GM23248 (cell line): ENCODE results near the gene EP400. TPM values are rescaled to one million over a fixed set of nuclear protein-coding genes. Genes with fewer than 3 reads are reported as not detected.

Source experiments
- DNase-seq: peaks from one replicate; pipeline ENCODE4 v3.0.0-alpha.2; 2015
- H2AFZ ChIP-seq: fragments of 200-600 bp; sonication (generic); 2 replicates; pipeline ENCODE4 v1.6.1; 2016; ENCODE audit warnings: antibody characterized with exemption
- H3F3A ChIP-seq: fragments of 200-600 bp; sonication (generic); 2 replicates; pipeline ENCODE4 v1.6.1; 2016; ENCODE audit warnings: mild to moderate bottlenecking, antibody characterized with exemption, mixed run types; ENCODE audit not compliant: insufficient read depth
- H3K27ac ChIP-seq: fragments of 200-600 bp; sonication (generic); 2 replicates; pipeline ENCODE4 v1.5.1; 2016; ENCODE audit warnings: mild to moderate bottlenecking
- H3K27me3 ChIP-seq: fragments of 200-600 bp; sonication (generic); replicated peaks from 2 replicates; pipeline ENCODE4 v1.6.1; 2016; ENCODE audit warnings: mild to moderate bottlenecking; ENCODE audit not compliant: insufficient read depth
- H3K36me3 ChIP-seq: fragments of 200-600 bp; sonication (generic); 2 replicates; pipeline ENCODE4 v1.6.1; 2016; ENCODE audit warnings: low read depth, mild to moderate bottlenecking
- H3K4me1 ChIP-seq: fragments of 200-600 bp; sonication (generic); 2 replicates; pipeline ENCODE4 v1.6.1; 2016; ENCODE audit warnings: mild to moderate bottlenecking; ENCODE audit not compliant: insufficient read depth
- H3K4me2 ChIP-seq: fragments of 200-600 bp; sonication (generic); one replicate; pipeline ENCODE4 v1.6.1; 2016; ENCODE audit warnings: mild to moderate bottlenecking; ENCODE audit not compliant: unreplicated experiment
- H3K4me3 ChIP-seq: fragments of 200-600 bp; sonication (generic); 2 replicates; pipeline ENCODE4 v1.5.1; 2016; ENCODE audit warnings: mild to moderate bottlenecking
- H3K79me2 ChIP-seq: fragments of 200-600 bp; sonication (generic); 2 replicates; pipeline ENCODE4 v1.6.1; 2016; ENCODE audit warnings: mild to moderate bottlenecking; ENCODE audit not compliant: insufficient read depth
- H3K9ac ChIP-seq: fragments of 200-600 bp; sonication (generic); 2 replicates; pipeline ENCODE4 v1.6.1; 2016; ENCODE audit warnings: mild to moderate bottlenecking
- H3K9me2 ChIP-seq: fragments of 200-600 bp; sonication (generic); 2 replicates; pipeline ENCODE4 v1.6.1; 2016; ENCODE audit warnings: mixed run types, mild to moderate bottlenecking, moderate library complexity; ENCODE audit not compliant: insufficient read depth
- H3K9me3 ChIP-seq: fragments of 200-600 bp; sonication (generic); one replicate; pipeline ENCODE4 v1.6.1; 2017; ENCODE audit warnings: low read depth
- H4K20me1 ChIP-seq: fragments of 200-600 bp; sonication (generic); 2 replicates; pipeline ENCODE4 v1.6.0; 2016; ENCODE audit not compliant: insufficient read depth
- EZH2 ChIP-seq: fragments of 200-600 bp; sonication (generic); IDR thresholded peaks from 2 replicates; pipeline ENCODE4 v1.6.1; 2018; ENCODE audit warnings: antibody characterized with exemption, mild to moderate bottlenecking; ENCODE audit not compliant: insufficient read depth, poor library complexity, severe bottlenecking
- EZH2phosphoT487 ChIP-seq: fragments of 200-600 bp; sonication (generic); IDR thresholded peaks from 2 replicates; pipeline ENCODE4 v1.6.1; 2018; ENCODE audit warnings: antibody characterized with exemption, moderate library complexity, mild to moderate bottlenecking, low read depth; ENCODE audit not compliant: insufficient read depth
- WGBS, 2 experiments: methylation state at CpG; one replicate each; pipeline ENCODE4 v1.1.6; 2015 to 2017; ENCODE audit warnings: low lambda C conversion rate in 2 of 2, low coverage in 1 of 2; ENCODE audit errors: missing lambda C conversion rate in 2 of 2; 5-methylcytosine and 5-hydroxymethylcytosine counted together
- in situ Hi-C: fragments of 300-500 bp; cut with MboI; formaldehyde crosslinking; loops from 2 replicates; pipeline ENCODE4 v1.15.0; 2020
- polyA plus RNA-seq: library from polyadenylated mRNA; unstranded; fragments of >200 nt; fragmentation: Nextera tagmentation; extraction: Ambion mirVana; gene quantifications from 2 replicates; pipeline ENCODE4 v1.2.1, GENCODE V29; 2016
- total RNA-seq: library from RNA; depleted of rRNA; stranded (reverse); fragments of >200 nt; shearing (Covaris generic); gene quantifications from 2 replicates; pipeline ENCODE4 v1.2.3, GENCODE V29; 2014

Gene EP400
- total and polyA plus RNA-seq, 2 experiments from 2014 or later, result 8.6 to 9.4 TPM

- Histone ChIP-seq H3F3A (no peaks in the 10 kb centered on the region), H3K27me3 (no peaks in the 10 kb centered on the region), H3K9ac (no peak overlapping the region), H4K20me1 (no peaks in the 10 kb centered on the region), H3K9me3 (no peaks in the 10 kb centered on the region), H3K4me1 (no peaks in the 10 kb centered on the region), H3K4me3 (no peak overlapping the region), H3K9me2 (no peaks in the 10 kb centered on the region), H2AFZ (no peak overlapping the region), H3K79me2 (no peaks in the 10 kb centered on the region), H3K4me2 (no peak overlapping the region), H3K27ac (no peak overlapping the region), H3K36me3 (peaks cover 14% of the 10 kb centered on the region; the same call in 1 of the 2 replicates)
- TF ChIP-seq EZH2phosphoT487, result no peak
- TF ChIP-seq EZH2, result no peak
- in situ Hi-C loops, result no loop called here
- no peak for DNase-seq
- WGBS, 2 experiments, result 96% methylated on average over 13 of the region's 13 CpGs
These were observed 116.6 kb downstream of the EP400 start for GRCh38 chr12:132066345-132066685.

- no peak overlapping the region for H3K4me2 ChIP-seq
- H3K4me3 ChIP-seq, result no peak overlapping the region
- H3K36me3 ChIP-seq, result peaks cover 14% of the 10 kb centered on the region; the same call in 1 of the 2 replicates
- TF ChIP-seq EZH2, result no peak
- no peak for TF ChIP-seq EZH2phosphoT487
- no peaks in the 10 kb centered on the region for H3K4me1 ChIP-seq
- no peaks in the 10 kb centered on the region for H3K9me2 ChIP-seq
- H3K9ac ChIP-seq, result no peak overlapping the region
- no peak overlapping the region for H3K27ac ChIP-seq
- DNase-seq, result no peak
- H3K9me3 ChIP-seq, result no peaks in the 10 kb centered on the region
- in situ Hi-C loops, result no loop called here
- H2AFZ ChIP-seq, result no peak overlapping the region
- H3F3A ChIP-seq, result no peaks in the 10 kb centered on the region
- WGBS, 2 experiments, result 90 to 93% methylated on average over 19 to 23 of the region's 23 CpGs
- no peaks in the 10 kb centered on the region for H3K27me3 ChIP-seq
- H3K79me2 ChIP-seq, result no peaks in the 10 kb centered on the region
- no peaks in the 10 kb centered on the region for H4K20me1 ChIP-seq
These were observed 117.0 kb downstream of the EP400 start for GRCh38 chr12:132066749-132067148.

GRCh38 chr12:132067182-132067581 is 117.4 kb downstream of the EP400 start:
- Histone ChIP-seq H3K4me1 (no peaks in the 10 kb centered on the region), H3K36me3 (peaks cover 16% of the 10 kb centered on the region; the same call in 1 of the 2 replicates), H4K20me1 (no peaks in the 10 kb centered on the region), H3K79me2 (no peaks in the 10 kb centered on the region), H2AFZ (no peak overlapping the region), H3K4me2 (no peak overlapping the region), H3K9me3 (no peaks in the 10 kb centered on the region), H3K27me3 (no peaks in the 10 kb centered on the region), H3K4me3 (no peak overlapping the region), H3K9ac (no peak overlapping the region), H3F3A (no peaks in the 10 kb centered on the region), H3K27ac (no peak overlapping the region), H3K9me2 (no peaks in the 10 kb centered on the region)
- TF ChIP-seq EZH2phosphoT487, result no peak
- TF ChIP-seq EZH2, result no peak
- in situ Hi-C loops, result no loop called here
- WGBS, 2 experiments, result 93 to 95% methylated on average over 7 of the region's 7 CpGs
- no peak for DNase-seq

GRCh38 chr12:132068250-132068649 is 118.5 kb downstream of the EP400 start:
- Histone ChIP-seq H3K36me3 (peaks cover 17% of the 10 kb centered on the region; the same call in 1 of the 2 replicates), H3K79me2 (no peaks in the 10 kb centered on the region), H3K4me1 (no peaks in the 10 kb centered on the region), H3K9me3 (no peaks in the 10 kb centered on the region), H2AFZ (no peak overlapping the region), H3K9ac (no peak overlapping the region), H3K9me2 (no peaks in the 10 kb centered on the region), H3K4me2 (no peak overlapping the region), H3K4me3 (no peak overlapping the region), H4K20me1 (no peaks in the 10 kb centered on the region), H3K27me3 (no peaks in the 10 kb centered on the region), H3F3A (no peaks in the 10 kb centered on the region), H3K27ac (no peak overlapping the region)
- TF ChIP-seq EZH2 (no peak), EZH2phosphoT487 (no peak)
- DNase-seq, result no peak
- in situ Hi-C loops, result no loop called here
- 78 to 81% methylated on average over 5 of the region's 5 CpGs for WGBS, 2 experiments

GRCh38 chr12:132069336-132069985 is 119.7 kb downstream of the EP400 start:
- H3F3A ChIP-seq, result no peaks in the 10 kb centered on the region
- H3K36me3 ChIP-seq, result peaks cover 13% of the 10 kb centered on the region; the same call in 1 of the 2 replicates
- H3K9me2 ChIP-seq, result no peaks in the 10 kb centered on the region
- no peak overlapping the region for H3K9ac ChIP-seq
- no peak for TF ChIP-seq EZH2
- TF ChIP-seq EZH2phosphoT487, result no peak
- no peak overlapping the region for H2AFZ ChIP-seq
- DNase-seq, result no peak
- no peak overlapping the region for H3K4me2 ChIP-seq
- H3K9me3 ChIP-seq, result no peaks in the 10 kb centered on the region
- H3K4me1 ChIP-seq, result no peaks in the 10 kb centered on the region
- H3K79me2 ChIP-seq, result no peaks in the 10 kb centered on the region
- WGBS, 2 experiments, result 94 to 95% methylated on average over 26 of the region's 26 CpGs
- in situ Hi-C loops, result no loop called here
- no peaks in the 10 kb centered on the region for H3K27me3 ChIP-seq
- H3K27ac ChIP-seq, result no peak overlapping the region
- no peaks in the 10 kb centered on the region for H4K20me1 ChIP-seq
- no peak overlapping the region for H3K4me3 ChIP-seq
